GM23338 (cell line): ENCODE measurements around the gene RHBDD1. TPM values are rescaled to one million over a fixed set of nuclear protein-coding genes. Genes with fewer than 3 reads are reported as not detected.

ENCODE experiments used
- ATAC-seq: fragments of 200-7000 bp; cut with Tn5 transposase; 3 replicates; pipeline ENCODE4 v1.9.1; 2020
- DNase-seq: peaks from one replicate; pipeline ENCODE4 v3.0.0-alpha.2; 2015; ENCODE audit warnings: low spot score
- H2AFZ ChIP-seq: fragments of 200-600 bp; sonication (generic); 2 replicates; pipeline ENCODE4 v1.8.0; 2016; ENCODE audit warnings: antibody characterized with exemption, mild to moderate bottlenecking, moderate library complexity
- H3F3A ChIP-seq: fragments of 200-600 bp; sonication (generic); replicated peaks from 2 replicates; pipeline ENCODE4 v1.8.0; 2017; ENCODE audit warnings: antibody characterized with exemption, mixed run types, low read depth
- H3K27ac ChIP-seq: fragments of 200-600 bp; sonication (generic); 2 replicates; pipeline ENCODE4 v1.6.1; 2016; ENCODE audit warnings: low read depth
- H3K27me3 ChIP-seq: fragments of 200-600 bp; sonication (generic); 2 replicates; pipeline ENCODE4 v1.8.0; 2016; ENCODE audit warnings: mild to moderate bottlenecking, mixed run types, moderate library complexity; ENCODE audit not compliant: insufficient read depth
- H3K36me3 ChIP-seq: fragments of 200-600 bp; sonication (generic); 2 replicates; pipeline ENCODE4 v1.8.0; 2016; ENCODE audit warnings: mild to moderate bottlenecking; ENCODE audit not compliant: insufficient read depth
- H3K4me1 ChIP-seq: fragments of 200-600 bp; sonication (generic); 2 replicates; pipeline ENCODE4 v1.8.0; 2016; ENCODE audit warnings: mild to moderate bottlenecking, moderate library complexity; ENCODE audit not compliant: insufficient read depth
- H3K4me2 ChIP-seq: fragments of 200-600 bp; sonication (generic); 2 replicates; pipeline ENCODE4 v1.7.1; 2017; ENCODE audit warnings: mixed run types
- H3K4me3 ChIP-seq: fragments of 200-600 bp; sonication (generic); 2 replicates; pipeline ENCODE4 v1.6.1; 2016; ENCODE audit warnings: mixed run types
- H3K79me2 ChIP-seq: fragments of 200-600 bp; sonication (generic); replicated peaks from 2 replicates; pipeline ENCODE4 v1.8.0; 2017; ENCODE audit warnings: mild to moderate bottlenecking; ENCODE audit not compliant: insufficient read depth
- H3K9me2 ChIP-seq: fragments of 200-600 bp; sonication (generic); 2 replicates; pipeline ENCODE4 v1.8.0; 2017; ENCODE audit not compliant: insufficient read depth
- H4K20me1 ChIP-seq: fragments of 200-600 bp; sonication (generic); replicated peaks from 2 replicates; pipeline ENCODE4 v1.8.0; 2017; ENCODE audit warnings: mild to moderate bottlenecking; ENCODE audit not compliant: insufficient read depth
- H3K27ac Mint-ChIP-seq: 2 replicates; pipeline ENCODE4 v1.8.0; 2020; ENCODE audit warnings: inconsistent platforms, mild to moderate bottlenecking, moderate library complexity, mixed read lengths
- H3K27me3 Mint-ChIP-seq: 3 replicates; pipeline ENCODE4 v1.8.0; 2022; ENCODE audit warnings: low read depth, mild to moderate bottlenecking, moderate library complexity, mixed read lengths, inconsistent platforms; ENCODE audit not compliant: insufficient read depth, poor library complexity
- H3K36me3 Mint-ChIP-seq: 3 replicates; pipeline ENCODE4 v1.8.0; 2021; ENCODE audit warnings: low read depth, mild to moderate bottlenecking, inconsistent platforms, moderate library complexity, mixed read lengths
- H3K4me1 Mint-ChIP-seq: 3 replicates; pipeline ENCODE4 v1.8.0; 2020; ENCODE audit warnings: mild to moderate bottlenecking, inconsistent platforms, mixed read lengths
- H3K4me3 Mint-ChIP-seq: 3 replicates; pipeline ENCODE4 v1.8.0; 2021; ENCODE audit warnings: moderate library complexity, mild to moderate bottlenecking, inconsistent platforms, mixed read lengths
- H3K9me3 Mint-ChIP-seq: 3 replicates; pipeline ENCODE4 v1.8.0; 2020; ENCODE audit warnings: moderate library complexity, mild to moderate bottlenecking, inconsistent platforms, mixed read lengths
- CREB1 ChIP-seq: fragments of 250-450 bp; sonication (Bioruptor Pico); IDR thresholded peaks from 2 replicates; pipeline ENCODE4 v1.5.0; 2020; ENCODE audit warnings: low read depth, mild to moderate bottlenecking, moderate library complexity
- EZH2 ChIP-seq: fragments of 200-600 bp; sonication (generic); IDR thresholded peaks from one replicate; pipeline ENCODE4 v1.8.0; 2017; ENCODE audit warnings: antibody characterized with exemption, mild to moderate bottlenecking, low read depth; ENCODE audit not compliant: unreplicated experiment
- EZH2phosphoT487 ChIP-seq: fragments of 200-600 bp; sonication (generic); IDR thresholded peaks from one replicate; pipeline ENCODE4 v1.8.1; 2018; ENCODE audit warnings: antibody characterized with exemption; ENCODE audit not compliant: unreplicated experiment
- JUNB ChIP-seq: IDR thresholded peaks from one replicate; pipeline ENCODE4 v1.6.1; 2016; ENCODE audit warnings: antibody characterized with exemption; ENCODE audit not compliant: unreplicated experiment
- NANOG ChIP-seq: IDR thresholded peaks from 2 replicates; pipeline ENCODE4 v1.6.1; 2016; ENCODE audit warnings: antibody characterized with exemption, borderline replicate concordance
- POLR2AphosphoS5 ChIP-seq: IDR thresholded peaks from 2 replicates; pipeline ENCODE4 v1.6.1; 2016; ENCODE audit warnings: antibody characterized with exemption, low read depth
- STAT1 ChIP-seq: IDR thresholded peaks from one replicate; pipeline ENCODE4 v1.6.1; 2016; ENCODE audit warnings: antibody characterized with exemption; ENCODE audit not compliant: unreplicated experiment
- ZNF114 ChIP-seq: fragments of 250-450 bp; sonication (Bioruptor Pico); IDR thresholded peaks from 2 replicates; pipeline ENCODE4 v1.5.0; 2020; ENCODE audit warnings: mild to moderate bottlenecking, moderate library complexity
- ZNF331 ChIP-seq: fragments of 250-450 bp; sonication (Bioruptor Pico); IDR thresholded peaks from 2 replicates; pipeline ENCODE4 v1.5.0; 2020; ENCODE audit warnings: low read depth, mild to moderate bottlenecking, moderate library complexity
- polyA plus RNA-seq: library from polyadenylated mRNA; unstranded; fragments of >200 nt; fragmentation: Nextera tagmentation; extraction: Ambion mirVana; gene quantifications from 2 replicates; pipeline ENCODE4 v1.2.1, GENCODE V29; 2016
- total RNA-seq: library from RNA; depleted of rRNA; stranded (reverse); fragments of >200 nt; shearing (Covaris generic); gene quantifications from 2 replicates; pipeline ENCODE4 v1.2.3, GENCODE V29; 2014
- TF ChIP-seq, protein P1 (sequence below): IDR thresholded peaks from 2 replicates; pipeline ENCODE4 v1.6.1; 2016; ENCODE audit warnings: antibody characterized with exemption
- TF ChIP-seq, protein P2 (sequence below): fragments of 250-450 bp; sonication (Bioruptor Pico); IDR thresholded peaks from 2 replicates; pipeline ENCODE4 v1.5.0; 2020; ENCODE audit warnings: mild to moderate bottlenecking, moderate library complexity
- TF ChIP-seq, protein P3 (sequence below): IDR thresholded peaks from one replicate; pipeline ENCODE4 v1.6.1; 2018; ENCODE audit warnings: antibody characterized with exemption; ENCODE audit not compliant: unreplicated experiment
- TF ChIP-seq, protein P4 (sequence below), 2 experiments: fragments of 200-600 bp in 1 of 2; sonication (generic) in 1 of 2; conservative IDR thresholded peaks; 2 replicates each; pipeline versions ENCODE4 v1.5.1 to v1.6.1; 2016 to 2017; ENCODE audit warnings: antibody characterized with exemption in 2 of 2, low read depth in 2 of 2, mild to moderate bottlenecking in 2 of 2, moderate library complexity in 1 of 2

RHBDD1 gene
- total and polyA plus RNA-seq, 2 experiments from 2014 or later: 7.3 to 13.0 TPM

DNA sequence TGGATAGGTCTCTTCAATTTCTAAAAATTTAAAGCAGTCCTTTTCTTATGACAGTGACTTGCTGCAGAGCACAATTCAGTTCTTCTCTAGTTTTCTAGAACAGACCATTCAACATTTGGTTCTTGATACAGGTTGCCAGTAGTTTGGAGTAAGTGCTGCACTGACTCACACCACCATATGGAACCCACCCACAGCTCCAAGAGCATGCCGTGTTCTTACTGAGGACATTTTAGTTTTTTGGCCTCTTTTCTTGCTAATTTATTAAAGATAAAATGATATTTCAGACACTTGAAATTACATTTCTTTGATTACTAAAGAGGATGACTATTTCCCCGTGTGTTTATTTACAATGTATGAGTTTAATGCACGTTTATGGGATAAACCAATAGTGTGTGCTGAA is 208.1 kb downstream of the RHBDD1 start:
- no peak overlapping the region for H2AFZ ChIP-seq
- no peaks in the 10 kb centered on the region for H3K9me3 Mint-ChIP-seq
- no peaks in the 10 kb centered on the region for H3K79me2 ChIP-seq
- ATAC-seq (no peak), DNase-seq (no peak)
- peaks cover 5% of the 10 kb centered on the region; the same call in 1 of the 2 replicates for H3K9me2 ChIP-seq
- no peaks in the 10 kb centered on the region for H3K4me1 ChIP-seq
- TF ChIP-seq NANOG: no peak
- TF ChIP-seq, protein P1, sequence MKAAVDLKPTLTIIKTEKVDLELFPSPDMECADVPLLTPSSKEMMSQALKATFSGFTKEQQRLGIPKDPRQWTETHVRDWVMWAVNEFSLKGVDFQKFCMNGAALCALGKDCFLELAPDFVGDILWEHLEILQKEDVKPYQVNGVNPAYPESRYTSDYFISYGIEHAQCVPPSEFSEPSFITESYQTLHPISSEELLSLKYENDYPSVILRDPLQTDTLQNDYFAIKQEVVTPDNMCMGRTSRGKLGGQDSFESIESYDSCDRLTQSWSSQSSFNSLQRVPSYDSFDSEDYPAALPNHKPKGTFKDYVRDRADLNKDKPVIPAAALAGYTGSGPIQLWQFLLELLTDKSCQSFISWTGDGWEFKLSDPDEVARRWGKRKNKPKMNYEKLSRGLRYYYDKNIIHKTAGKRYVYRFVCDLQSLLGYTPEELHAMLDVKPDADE: no peak
- no peak for TF ChIP-seq POLR2AphosphoS5
- TF ChIP-seq, protein P2, sequence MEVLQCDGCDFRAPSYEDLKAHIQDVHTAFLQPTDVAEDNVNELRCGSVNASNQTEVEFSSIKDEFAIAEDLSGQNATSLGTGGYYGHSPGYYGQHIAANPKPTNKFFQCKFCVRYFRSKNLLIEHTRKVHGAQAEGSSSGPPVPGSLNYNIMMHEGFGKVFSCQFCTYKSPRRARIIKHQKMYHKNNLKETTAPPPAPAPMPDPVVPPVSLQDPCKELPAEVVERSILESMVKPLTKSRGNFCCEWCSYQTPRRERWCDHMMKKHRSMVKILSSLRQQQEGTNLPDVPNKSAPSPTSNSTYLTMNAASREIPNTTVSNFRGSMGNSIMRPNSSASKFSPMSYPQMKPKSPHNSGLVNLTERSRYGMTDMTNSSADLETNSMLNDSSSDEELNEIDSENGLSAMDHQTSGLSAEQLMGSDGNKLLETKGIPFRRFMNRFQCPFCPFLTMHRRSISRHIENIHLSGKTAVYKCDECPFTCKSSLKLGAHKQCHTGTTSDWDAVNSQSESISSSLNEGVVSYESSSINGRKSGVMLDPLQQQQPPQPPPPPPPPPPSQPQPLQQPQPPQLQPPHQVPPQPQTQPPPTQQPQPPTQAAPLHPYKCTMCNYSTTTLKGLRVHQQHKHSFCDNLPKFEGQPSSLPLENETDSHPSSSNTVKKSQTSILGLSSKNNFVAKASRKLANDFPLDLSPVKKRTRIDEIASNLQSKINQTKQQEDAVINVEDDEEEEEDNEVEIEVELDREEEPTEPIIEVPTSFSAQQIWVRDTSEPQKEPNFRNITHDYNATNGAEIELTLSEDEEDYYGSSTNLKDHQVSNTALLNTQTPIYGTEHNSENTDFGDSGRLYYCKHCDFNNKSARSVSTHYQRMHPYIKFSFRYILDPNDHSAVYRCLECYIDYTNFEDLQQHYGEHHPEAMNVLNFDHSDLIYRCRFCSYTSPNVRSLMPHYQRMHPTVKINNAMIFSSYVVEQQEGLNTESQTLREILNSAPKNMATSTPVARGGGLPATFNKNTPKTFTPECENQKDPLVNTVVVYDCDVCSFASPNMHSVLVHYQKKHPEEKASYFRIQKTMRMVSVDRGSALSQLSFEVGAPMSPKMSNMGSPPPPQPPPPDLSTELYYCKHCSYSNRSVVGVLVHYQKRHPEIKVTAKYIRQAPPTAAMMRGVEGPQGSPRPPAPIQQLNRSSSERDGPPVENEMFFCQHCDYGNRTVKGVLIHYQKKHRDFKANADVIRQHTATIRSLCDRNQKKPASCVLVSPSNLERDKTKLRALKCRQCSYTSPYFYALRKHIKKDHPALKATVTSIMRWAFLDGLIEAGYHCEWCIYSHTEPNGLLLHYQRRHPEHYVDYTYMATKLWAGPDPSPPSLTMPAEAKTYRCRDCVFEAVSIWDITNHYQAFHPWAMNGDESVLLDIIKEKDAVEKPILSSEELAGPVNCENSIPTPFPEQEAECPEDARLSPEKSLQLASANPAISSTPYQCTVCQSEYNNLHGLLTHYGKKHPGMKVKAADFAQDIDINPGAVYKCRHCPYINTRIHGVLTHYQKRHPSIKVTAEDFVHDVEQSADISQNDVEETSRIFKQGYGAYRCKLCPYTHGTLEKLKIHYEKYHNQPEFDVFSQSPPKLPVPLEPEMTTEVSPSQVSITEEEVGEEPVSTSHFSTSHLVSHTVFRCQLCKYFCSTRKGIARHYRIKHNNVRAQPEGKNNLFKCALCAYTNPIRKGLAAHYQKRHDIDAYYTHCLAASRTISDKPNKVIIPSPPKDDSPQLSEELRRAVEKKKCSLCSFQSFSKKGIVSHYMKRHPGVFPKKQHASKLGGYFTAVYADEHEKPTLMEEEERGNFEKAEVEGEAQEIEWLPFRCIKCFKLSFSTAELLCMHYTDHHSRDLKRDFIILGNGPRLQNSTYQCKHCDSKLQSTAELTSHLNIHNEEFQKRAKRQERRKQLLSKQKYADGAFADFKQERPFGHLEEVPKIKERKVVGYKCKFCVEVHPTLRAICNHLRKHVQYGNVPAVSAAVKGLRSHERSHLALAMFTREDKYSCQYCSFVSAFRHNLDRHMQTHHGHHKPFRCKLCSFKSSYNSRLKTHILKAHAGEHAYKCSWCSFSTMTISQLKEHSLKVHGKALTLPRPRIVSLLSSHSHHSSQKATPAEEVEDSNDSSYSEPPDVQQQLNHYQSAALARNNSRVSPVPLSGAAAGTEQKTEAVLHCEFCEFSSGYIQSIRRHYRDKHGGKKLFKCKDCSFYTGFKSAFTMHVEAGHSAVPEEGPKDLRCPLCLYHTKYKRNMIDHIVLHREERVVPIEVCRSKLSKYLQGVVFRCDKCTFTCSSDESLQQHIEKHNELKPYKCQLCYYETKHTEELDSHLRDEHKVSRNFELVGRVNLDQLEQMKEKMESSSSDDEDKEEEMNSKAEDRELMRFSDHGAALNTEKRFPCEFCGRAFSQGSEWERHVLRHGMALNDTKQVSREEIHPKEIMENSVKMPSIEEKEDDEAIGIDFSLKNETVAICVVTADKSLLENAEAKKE: no peak
- no peak for TF ChIP-seq CREB1 (CRISPR knock-in tag)
- no peak for TF ChIP-seq EZH2phosphoT487
- no peak for TF ChIP-seq ZNF331 (CRISPR knock-in tag)
- TF ChIP-seq, protein P3, sequence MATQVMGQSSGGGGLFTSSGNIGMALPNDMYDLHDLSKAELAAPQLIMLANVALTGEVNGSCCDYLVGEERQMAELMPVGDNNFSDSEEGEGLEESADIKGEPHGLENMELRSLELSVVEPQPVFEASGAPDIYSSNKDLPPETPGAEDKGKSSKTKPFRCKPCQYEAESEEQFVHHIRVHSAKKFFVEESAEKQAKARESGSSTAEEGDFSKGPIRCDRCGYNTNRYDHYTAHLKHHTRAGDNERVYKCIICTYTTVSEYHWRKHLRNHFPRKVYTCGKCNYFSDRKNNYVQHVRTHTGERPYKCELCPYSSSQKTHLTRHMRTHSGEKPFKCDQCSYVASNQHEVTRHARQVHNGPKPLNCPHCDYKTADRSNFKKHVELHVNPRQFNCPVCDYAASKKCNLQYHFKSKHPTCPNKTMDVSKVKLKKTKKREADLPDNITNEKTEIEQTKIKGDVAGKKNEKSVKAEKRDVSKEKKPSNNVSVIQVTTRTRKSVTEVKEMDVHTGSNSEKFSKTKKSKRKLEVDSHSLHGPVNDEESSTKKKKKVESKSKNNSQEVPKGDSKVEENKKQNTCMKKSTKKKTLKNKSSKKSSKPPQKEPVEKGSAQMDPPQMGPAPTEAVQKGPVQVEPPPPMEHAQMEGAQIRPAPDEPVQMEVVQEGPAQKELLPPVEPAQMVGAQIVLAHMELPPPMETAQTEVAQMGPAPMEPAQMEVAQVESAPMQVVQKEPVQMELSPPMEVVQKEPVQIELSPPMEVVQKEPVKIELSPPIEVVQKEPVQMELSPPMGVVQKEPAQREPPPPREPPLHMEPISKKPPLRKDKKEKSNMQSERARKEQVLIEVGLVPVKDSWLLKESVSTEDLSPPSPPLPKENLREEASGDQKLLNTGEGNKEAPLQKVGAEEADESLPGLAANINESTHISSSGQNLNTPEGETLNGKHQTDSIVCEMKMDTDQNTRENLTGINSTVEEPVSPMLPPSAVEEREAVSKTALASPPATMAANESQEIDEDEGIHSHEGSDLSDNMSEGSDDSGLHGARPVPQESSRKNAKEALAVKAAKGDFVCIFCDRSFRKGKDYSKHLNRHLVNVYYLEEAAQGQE: no peak
- TF ChIP-seq EZH2: no peak
- no peak for TF ChIP-seq STAT1
- TF ChIP-seq, protein P4, sequence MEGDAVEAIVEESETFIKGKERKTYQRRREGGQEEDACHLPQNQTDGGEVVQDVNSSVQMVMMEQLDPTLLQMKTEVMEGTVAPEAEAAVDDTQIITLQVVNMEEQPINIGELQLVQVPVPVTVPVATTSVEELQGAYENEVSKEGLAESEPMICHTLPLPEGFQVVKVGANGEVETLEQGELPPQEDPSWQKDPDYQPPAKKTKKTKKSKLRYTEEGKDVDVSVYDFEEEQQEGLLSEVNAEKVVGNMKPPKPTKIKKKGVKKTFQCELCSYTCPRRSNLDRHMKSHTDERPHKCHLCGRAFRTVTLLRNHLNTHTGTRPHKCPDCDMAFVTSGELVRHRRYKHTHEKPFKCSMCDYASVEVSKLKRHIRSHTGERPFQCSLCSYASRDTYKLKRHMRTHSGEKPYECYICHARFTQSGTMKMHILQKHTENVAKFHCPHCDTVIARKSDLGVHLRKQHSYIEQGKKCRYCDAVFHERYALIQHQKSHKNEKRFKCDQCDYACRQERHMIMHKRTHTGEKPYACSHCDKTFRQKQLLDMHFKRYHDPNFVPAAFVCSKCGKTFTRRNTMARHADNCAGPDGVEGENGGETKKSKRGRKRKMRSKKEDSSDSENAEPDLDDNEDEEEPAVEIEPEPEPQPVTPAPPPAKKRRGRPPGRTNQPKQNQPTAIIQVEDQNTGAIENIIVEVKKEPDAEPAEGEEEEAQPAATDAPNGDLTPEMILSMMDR (conservative IDR thresholded peaks at IDR 0.05; ENCODE audit: low read depth in 2 of 2): no peak
- no peak for TF ChIP-seq JUNB
- TF ChIP-seq ZNF114: no peak
- no peak overlapping the region for H3K4me3 ChIP-seq
- H3K27ac Mint-ChIP-seq: no peak overlapping the region
- no peaks in the 10 kb centered on the region for H3K36me3 Mint-ChIP-seq
- H3K27me3 ChIP-seq: no peaks in the 10 kb centered on the region
- H3K4me2 ChIP-seq: no peak overlapping the region
- H3K27me3 Mint-ChIP-seq: no peaks in the 10 kb centered on the region
- no peaks in the 10 kb centered on the region for H3K4me1 Mint-ChIP-seq
- no peaks in the 10 kb centered on the region for H3K36me3 ChIP-seq
- H4K20me1 ChIP-seq: no peaks in the 10 kb centered on the region
- H3K4me3 Mint-ChIP-seq: no peak overlapping the region
- H3F3A ChIP-seq: no peaks in the 10 kb centered on the region
- no peak overlapping the region for H3K27ac ChIP-seq
